Spleen (tissue), 7 donors: ENCODE measurements around the gene HRH2.

ENCODE experiments used
- CTCF ChIP-seq, 11 experiments: fragments of 200-600 bp in 7 of 11; fragments of 450-650 bp in 4 of 11; sonication (generic) in 4 of 11; IDR thresholded peaks in 8 of 11; conservative IDR thresholded peaks in 3 of 11; 1 replicate in 7 of 11; 2 replicates in 4 of 11; pipeline versions ENCODE4 v1.4.0 to v1.8.0; 2016 to 2021; ENCODE audit warnings: antibody characterized with exemption in 11 of 11, inconsistent platforms in 4 of 11, mild to moderate bottlenecking in 1 of 11
- POLR2AphosphoS5 ChIP-seq, 3 donors: sonication (generic); formaldehyde crosslinking; IDR thresholded peaks; one replicate each; pipeline ENCODE4 v1.5.1; 2017; ENCODE audit warnings: antibody characterized with exemption in 3 of 3
- donor health status: DM: no; HTN: no; CAD: no; lungs with moderate emphysema.
- donor health status: DM: no; HTN: no; CAD: no.
- donor health status: DM: no; HTN: no; CAD: no.

GRCh38 chr5:175712681-175713085 is 54.8 kb downstream of the HRH2 start:
- TF ChIP-seq CTCF (IDR thresholded peaks at IDR 0.05 in 8 of 11, conservative IDR thresholded peaks at IDR 0.05 in 3 of 11) (no peak), POLR2AphosphoS5 (IDR thresholded peaks at IDR 0.05) (peak in 1 of 3 donors; percentile 40)
